Nephron progenitor cell (in vitro differentiated cells): Measurements from ENCODE around the gene SSUH2.

Experiments
- DNase-seq: peaks from one replicate; pipeline ENCODE4 v3.0.0; 2021
- H3K27ac Mint-ChIP-seq: 2 replicates; pipeline ENCODE4 v1.8.0; 2021; ENCODE audit warnings: mild to moderate bottlenecking, moderate library complexity, mixed read lengths
- H3K27me3 Mint-ChIP-seq: 2 replicates; pipeline ENCODE4 v1.8.0; 2021; ENCODE audit warnings: mild to moderate bottlenecking, low read depth, mixed read lengths; ENCODE audit not compliant: poor library complexity
- H3K36me3 Mint-ChIP-seq: 2 replicates; pipeline ENCODE4 v1.8.0; 2021; ENCODE audit warnings: low read depth, mixed read lengths
- H3K4me1 Mint-ChIP-seq: 2 replicates; pipeline ENCODE4 v1.8.0; 2021; ENCODE audit warnings: mixed read lengths
- H3K4me3 Mint-ChIP-seq: 2 replicates; pipeline ENCODE4 v1.8.0; 2021; ENCODE audit warnings: mild to moderate bottlenecking, moderate library complexity, mixed read lengths
- H3K9me3 Mint-ChIP-seq: 2 replicates; pipeline ENCODE4 v1.8.0; 2021; ENCODE audit warnings: mild to moderate bottlenecking, moderate library complexity, mixed read lengths
- CTCF ChIP-seq: fragments of 200-600 bp; sonication (generic); IDR thresholded peaks from 2 replicates; pipeline ENCODE4 v1.5.0; 2021; ENCODE audit warnings: antibody characterized with exemption

SSUH2 gene

GRCh38 chr3:8608041-8608790 is 36.4 kb downstream of the SSUH2 start:
- H3K9me3 Mint-ChIP-seq, result peaks cover 11% of the 10 kb centered on the region
- H3K27ac Mint-ChIP-seq, result no peak overlapping the region
- H3K27me3 Mint-ChIP-seq, result peaks cover 13% of the 10 kb centered on the region
- H3K4me1 Mint-ChIP-seq, result peaks cover 17% of the 10 kb centered on the region
- peaks cover 7% of the 10 kb centered on the region for H3K36me3 Mint-ChIP-seq
- H3K4me3 Mint-ChIP-seq, result no peak overlapping the region
- TF ChIP-seq CTCF, result no peak
- DNase-seq, result no peak

- Mint-ChIP-seq H3K4me3 (no peak overlapping the region), H3K4me1 (peaks cover 17% of the 10 kb centered on the region), H3K27ac (no peak overlapping the region), H3K9me3 (peaks cover 17% of the 10 kb centered on the region), H3K27me3 (peaks cover 14% of the 10 kb centered on the region), H3K36me3 (peaks cover 14% of the 10 kb centered on the region)
- TF ChIP-seq CTCF, result peak; percentile 62
- peak; percentile 53 for DNase-seq
These were observed 37.2 kb downstream of the SSUH2 start for GRCh38 chr3:8607234-8608040.

GRCh38 chr3:8606701-8607231 is 37.8 kb downstream of the SSUH2 start:
- TF ChIP-seq CTCF, result no peak
- peaks cover 17% of the 10 kb centered on the region for H3K9me3 Mint-ChIP-seq
- H3K27me3 Mint-ChIP-seq, result peaks cover 14% of the 10 kb centered on the region
- no peak for DNase-seq
- no peak overlapping the region for H3K4me3 Mint-ChIP-seq
- peaks cover 19% of the 10 kb centered on the region for H3K36me3 Mint-ChIP-seq
- H3K27ac Mint-ChIP-seq, result peak overlapping the region; percentile 13
- H3K4me1 Mint-ChIP-seq, result peaks cover 17% of the 10 kb centered on the region

- no peak for TF ChIP-seq CTCF
- DNase-seq, result no peak
- H3K27me3 Mint-ChIP-seq, result peaks cover 14% of the 10 kb centered on the region
- H3K36me3 Mint-ChIP-seq, result peaks cover 12% of the 10 kb centered on the region
- no peak overlapping the region for H3K27ac Mint-ChIP-seq
- H3K9me3 Mint-ChIP-seq, result peaks cover 6% of the 10 kb centered on the region
- peaks cover 9% of the 10 kb centered on the region for H3K4me1 Mint-ChIP-seq
- H3K4me3 Mint-ChIP-seq, result no peak overlapping the region
These were observed 39.6 kb downstream of the SSUH2 start for GRCh38 chr3:8604988-8605387.

- peaks cover 6% of the 10 kb centered on the region for H3K9me3 Mint-ChIP-seq
- TF ChIP-seq CTCF, result no peak
- DNase-seq, result no peak
- peaks cover 9% of the 10 kb centered on the region for H3K4me1 Mint-ChIP-seq
- no peak overlapping the region for H3K27ac Mint-ChIP-seq
- no peak overlapping the region for H3K4me3 Mint-ChIP-seq
- peaks cover 11% of the 10 kb centered on the region for H3K36me3 Mint-ChIP-seq
- peaks cover 14% of the 10 kb centered on the region for H3K27me3 Mint-ChIP-seq
These were observed 40.6 kb downstream of the SSUH2 start for GRCh38 chr3:8604006-8604405.
